Ecto neural progenitor cell (in vitro differentiated cells): Measurements from ENCODE around the gene HLTF.

Experiments used
- DNase-seq: peaks from one replicate; pipeline ENCODE4 v3.0.0-alpha.2; 2018; ENCODE audit warnings: low spot score

Gene HLTF

GRCh38 chr3:149085828-149086231 lies 503 bp downstream of the HLTF start:
- no peak for DNase-seq

- DNase-seq = no peak
Observed at GRCh38 chr3:149081772-149082171, 4.6 kb downstream of the HLTF start.

- DNase-seq = no peak
Observed at GRCh38 chr3:149080699-149081091, 5.6 kb downstream of the HLTF start.

- DNase-seq = no peak
Observed at GRCh38 chr3:149080011-149080698, 6.2 kb downstream of the HLTF start.

- no peak for DNase-seq
Observed at GRCh38 chr3:149077628-149078027, 8.7 kb downstream of the HLTF start.

- no peak for DNase-seq
Observed at GRCh38 chr3:149067883-149068282, 18.4 kb downstream of the HLTF start.

GRCh38 chr3:149061776-149062175 lies 24.6 kb downstream of the HLTF start:
- DNase-seq = no peak

GRCh38 chr3:149058602-149059001 lies 27.7 kb downstream of the HLTF start:
- no peak for DNase-seq

- no peak for DNase-seq
Observed at GRCh38 chr3:149058198-149058597, 28.1 kb downstream of the HLTF start.

GRCh38 chr3:149055575-149055974 lies 30.8 kb downstream of the HLTF start:
- no peak for DNase-seq

GRCh38 chr3:149044339-149045083 lies 41.8 kb downstream of the HLTF start:
- DNase-seq = no peak

GRCh38 chr3:149042789-149043386 lies 43.4 kb downstream of the HLTF start:
- no peak for DNase-seq

- no peak for DNase-seq
Observed at GRCh38 chr3:149038322-149038721, 48.0 kb downstream of the HLTF start.

- no peak for DNase-seq
Observed at GRCh38 chr3:149037684-149038083, 48.6 kb downstream of the HLTF start.

GRCh38 chr3:149031096-149031495 lies 55.2 kb downstream of the HLTF start:
- DNase-seq = no peak

GRCh38 chr3:149026718-149027117 lies 59.6 kb downstream of the HLTF start:
- no peak for DNase-seq

- DNase-seq = no peak
Observed at GRCh38 chr3:149023951-149024350, 62.4 kb downstream of the HLTF start.

GRCh38 chr3:149021830-149022229 lies 64.5 kb downstream of the HLTF start:
- DNase-seq = no peak

GRCh38 chr3:149020839-149021252 lies 65.5 kb downstream of the HLTF start:
- no peak for DNase-seq

- DNase-seq = no peak
Observed at GRCh38 chr3:149020196-149020838, 66.0 kb downstream of the HLTF start.

GRCh38 chr3:149019580-149019979 lies 66.8 kb downstream of the HLTF start:
- no peak for DNase-seq

- no peak for DNase-seq
Observed at GRCh38 chr3:149018247-149018646, 68.1 kb downstream of the HLTF start.
